H9 (cell line): ENCODE measurements around the gene FAM161A. TPM values are rescaled to one million over a fixed set of nuclear protein-coding genes. Genes with fewer than 3 reads are reported as not detected.
"Not testable (repeated sequence)": the region's sequence is repeated elsewhere in the genome, so short reads cannot be mapped to it uniquely, and the experiment has no call there.

ENCODE experiments used
- DNase-seq: peaks from one replicate; pipeline ENCODE4 v3.0.0-alpha.2; 2017
- H2AFZ ChIP-seq: one replicate; pipeline ENCODE4 v1.6.1; 2013; ENCODE audit warnings: mild to moderate bottlenecking, low read length, control low read depth, moderate library complexity
- H2AK5ac ChIP-seq: 2 replicates; pipeline ENCODE4 v1.6.1; 2013; ENCODE audit warnings: low read length, control low read depth, mixed read lengths; ENCODE audit not compliant: insufficient read length
- H2BK120ac ChIP-seq: one replicate; pipeline ENCODE4 v1.6.1; 2013; ENCODE audit warnings: low read depth, mild to moderate bottlenecking, low read length, control low read depth, inconsistent platforms; ENCODE audit not compliant: poor library complexity, severe bottlenecking
- H2BK12ac ChIP-seq: 2 replicates; pipeline ENCODE4 v1.6.1; 2013; ENCODE audit warnings: low read length, control low read depth, mixed read lengths, low read depth; ENCODE audit not compliant: insufficient read length
- H2BK15ac ChIP-seq: 2 replicates; pipeline ENCODE4 v1.6.1; 2013; ENCODE audit warnings: low read depth, low read length, control low read depth
- H2BK20ac ChIP-seq: one replicate; pipeline ENCODE4 v1.6.1; 2013; ENCODE audit warnings: low read depth, mild to moderate bottlenecking, low read length, control low read depth, inconsistent platforms; ENCODE audit not compliant: poor library complexity, severe bottlenecking
- H2BK5ac ChIP-seq: 2 replicates; pipeline ENCODE4 v1.6.1; 2013; ENCODE audit warnings: low read length, control low read depth, mixed read lengths; ENCODE audit not compliant: insufficient read length
- H3K14ac ChIP-seq: 2 replicates; pipeline ENCODE4 v1.6.1; 2013; ENCODE audit warnings: low read length, control low read depth; ENCODE audit not compliant: insufficient read depth
- H3K18ac ChIP-seq: 2 replicates; pipeline ENCODE4 v1.6.1; 2013; ENCODE audit warnings: low read depth, mild to moderate bottlenecking, mixed read lengths, low read length, control low read depth; ENCODE audit not compliant: insufficient read length
- H3K23ac ChIP-seq: 2 replicates; pipeline ENCODE4 v1.6.1; 2013; ENCODE audit warnings: low read length, control low read depth, mixed read lengths, low read depth; ENCODE audit not compliant: insufficient read length
- H3K23me2 ChIP-seq: 2 replicates; pipeline ENCODE4 v1.6.1; 2013; ENCODE audit warnings: low read depth, mild to moderate bottlenecking, mixed read lengths, low read length, control low read depth; ENCODE audit not compliant: insufficient read length, poor library complexity, severe bottlenecking
- H3K27ac ChIP-seq: 2 replicates; pipeline ENCODE4 v1.5.1; 2013; ENCODE audit warnings: low read length, control low read depth, mixed read lengths, low read depth; ENCODE audit not compliant: insufficient read length
- H3K27me3 ChIP-seq: 2 replicates; pipeline ENCODE4 v1.6.1; 2013; ENCODE audit warnings: low read length, control low read depth, inconsistent platforms; ENCODE audit not compliant: insufficient read depth
- H3K4ac ChIP-seq: 2 replicates; pipeline ENCODE4 v1.6.1; 2013; ENCODE audit warnings: low read depth, mild to moderate bottlenecking, control low read depth, inconsistent platforms, low read length, moderate library complexity
- H3K4me1 ChIP-seq: 2 replicates; pipeline ENCODE4 v1.6.1; 2013; ENCODE audit warnings: low read length, control low read depth, inconsistent platforms; ENCODE audit not compliant: insufficient read depth
- H3K4me2 ChIP-seq: 2 replicates; pipeline ENCODE4 v1.6.1; 2013; ENCODE audit warnings: low read length, control low read depth, mixed read lengths; ENCODE audit not compliant: insufficient read length, insufficient read depth
- H3K56ac ChIP-seq: 2 replicates; pipeline ENCODE4 v1.6.1; 2013; ENCODE audit warnings: low read depth, mild to moderate bottlenecking, mixed read lengths, low read length, control low read depth; ENCODE audit not compliant: insufficient read length
- H3K79me1 ChIP-seq: 2 replicates; pipeline ENCODE4 v1.6.1; 2013; ENCODE audit warnings: low read depth, mild to moderate bottlenecking, moderate library complexity, low read length, control low read depth, inconsistent platforms; ENCODE audit not compliant: insufficient read depth, poor library complexity, severe bottlenecking
- H3K79me2 ChIP-seq: 2 replicates; pipeline ENCODE4 v1.6.1; 2013; ENCODE audit warnings: low read length, control low read depth, inconsistent platforms; ENCODE audit not compliant: insufficient read depth
- H3K9ac ChIP-seq: 2 replicates; pipeline ENCODE4 v1.6.1; 2013; ENCODE audit warnings: low read length, control low read depth, mixed read lengths; ENCODE audit not compliant: insufficient read length; ENCODE audit errors: extremely low read depth
- H3K9me3 ChIP-seq: one replicate; pipeline ENCODE4 v1.6.1; 2013; ENCODE audit warnings: low read depth, low read length, inconsistent platforms; ENCODE audit not compliant: control insufficient read depth
- H3T11ph ChIP-seq: one replicate; pipeline ENCODE4 v1.6.1; 2013; ENCODE audit warnings: mild to moderate bottlenecking, low read length, control low read depth, inconsistent platforms
- H4K20me1 ChIP-seq: one replicate; pipeline ENCODE4 v1.6.1; 2013; ENCODE audit not compliant: control insufficient read depth, insufficient read length, insufficient read depth
- H4K5ac ChIP-seq: 2 replicates; pipeline ENCODE4 v1.6.1; 2013; ENCODE audit warnings: low read depth, mild to moderate bottlenecking, mixed read lengths, low read length, control low read depth; ENCODE audit not compliant: insufficient read length
- H4K8ac ChIP-seq: replicated peaks from 2 replicates; pipeline ENCODE4 v1.6.1; 2013; ENCODE audit warnings: low read length, control low read depth, mixed read lengths, low read depth; ENCODE audit not compliant: insufficient read length
- H4K91ac ChIP-seq: 2 replicates; pipeline ENCODE4 v1.6.1; 2013; ENCODE audit warnings: low read depth, mild to moderate bottlenecking, moderate library complexity, mixed read lengths, low read length, control low read depth; ENCODE audit not compliant: insufficient read length
- H3K27ac Mint-ChIP-seq, 3 experiments: 2 replicates in 2 of 3; 3 replicates in 1 of 3; pipeline ENCODE4 v1.8.0; 2020 to 2021; ENCODE audit warnings: mixed read lengths in 3 of 3, mild to moderate bottlenecking in 1 of 3, moderate library complexity in 1 of 3
- H3K27me3 Mint-ChIP-seq: 2 replicates; pipeline ENCODE4 v1.8.0; 2021; ENCODE audit warnings: low read depth, mild to moderate bottlenecking, moderate library complexity, mixed read lengths
- H3K36me3 Mint-ChIP-seq, 3 experiments: 2 replicates in 2 of 3; 3 replicates in 1 of 3; pipeline ENCODE4 v1.8.0; 2020 to 2021; ENCODE audit warnings: low read depth in 3 of 3, mixed read lengths in 3 of 3; ENCODE audit not compliant: insufficient read depth in 1 of 3
- H3K4me1 Mint-ChIP-seq, 2 experiments: 2 replicates each; pipeline ENCODE4 v1.8.0; 2020; ENCODE audit warnings: mixed read lengths in 2 of 2
- H3K4me3 Mint-ChIP-seq, 2 experiments: 2 replicates in 1 of 2; 3 replicates in 1 of 2; pipeline ENCODE4 v1.8.0; 2020 to 2021; ENCODE audit warnings: mild to moderate bottlenecking in 2 of 2, mixed read lengths in 2 of 2, moderate library complexity in 1 of 2
- H3K9me3 Mint-ChIP-seq, 2 experiments: 2 replicates in 1 of 2; 3 replicates in 1 of 2; pipeline ENCODE4 v1.8.0; 2020; ENCODE audit warnings: mild to moderate bottlenecking in 2 of 2, mixed read lengths in 2 of 2, moderate library complexity in 1 of 2
- CTCF ChIP-seq: fragments of 200-600 bp; sonication (generic); conservative IDR thresholded peaks from 3 replicates; pipeline ENCODE4 v1.8.0; 2021; ENCODE audit warnings: antibody characterized with exemption, mild to moderate bottlenecking
- WGBS: extraction: QIAGEN DNeasy Blood & Tissue Kit; methylation state at CpG from one replicate; pipeline ENCODE4 v1.1.7; 2013; ENCODE audit warnings: missing lambda C conversion rate, low lambda C conversion rate, mixed read lengths; ENCODE audit not compliant: insufficient read length; ENCODE audit errors: extremely low coverage; 5-methylcytosine and 5-hydroxymethylcytosine counted together
- total RNA-seq: library from RNA; stranded (reverse); gene quantifications from 2 replicates; pipeline ENCODE4 v1.2.1, GENCODE V29; 2021

Gene FAM161A
- total RNA-seq, 1 experiment from 2014 or later, result 15.8 TPM

- Mint-ChIP-seq H3K9me3 (no peaks in the 10 kb centered on the region), H3K4me3 (no peak overlapping the region), H3K4me1 (0 out of 4 replicates have a peak, but pooled peaks cover 0 to 2% of the 10 kb centered on the region in 2 experiments), H3K27me3 (no peaks in the 10 kb centered on the region; the same call in 1 of the 2 replicates), H3K36me3 (no peaks in the 10 kb centered on the region), H3K27ac (no peak overlapping the region)
- H3K18ac ChIP-seq, result no peak overlapping the region
- H2BK20ac ChIP-seq, result no peak overlapping the region
- H3K4me2 ChIP-seq, result no peak overlapping the region
- no peaks in the 10 kb centered on the region for H3K9me3 ChIP-seq
- no peak for DNase-seq
- no peak overlapping the region for H4K91ac ChIP-seq
- no peak overlapping the region for H3K14ac ChIP-seq
- H3K23me2 ChIP-seq, result no peaks in the 10 kb centered on the region
- no peak for TF ChIP-seq CTCF
- no peaks in the 10 kb centered on the region for H4K20me1 ChIP-seq
- H3K23ac ChIP-seq, result no peak overlapping the region
- no peak overlapping the region for H3T11ph ChIP-seq
- H3K27me3 ChIP-seq, result no peaks in the 10 kb centered on the region
- H3K4ac ChIP-seq, result no peak overlapping the region
- H2BK12ac ChIP-seq, result no peak overlapping the region
- no peak overlapping the region for H4K5ac ChIP-seq
- H2BK120ac ChIP-seq, result no peak overlapping the region
- H3K56ac ChIP-seq, result no peak overlapping the region
- no peak overlapping the region for H3K9ac ChIP-seq
- H3K79me1 ChIP-seq, result no peaks in the 10 kb centered on the region
- no peak overlapping the region for H3K27ac ChIP-seq
- no peaks in the 10 kb centered on the region for H3K79me2 ChIP-seq
- no peak overlapping the region for H2AFZ ChIP-seq
- H4K8ac ChIP-seq, result no peak overlapping the region
- no peaks in the 10 kb centered on the region for H3K4me1 ChIP-seq
- no peak overlapping the region for H2AK5ac ChIP-seq
- no peak overlapping the region for H2BK15ac ChIP-seq
- H2BK5ac ChIP-seq, result no peak overlapping the region
- no CpG with 5 or more reads among the region's 6 CpGs for WGBS
These were observed 39.2 kb downstream of the FAM161A start for GRCh38 chr2:61814539-61815160.

GRCh38 chr2:61813314-61813713, 40.5 kb downstream of the FAM161A start:
- not testable (repeated sequence) for H2AFZ ChIP-seq, H3K23me2 ChIP-seq, H3K14ac ChIP-seq, H3K27me3 ChIP-seq, H3K4me3 Mint-ChIP-seq, H2BK20ac ChIP-seq, H3K18ac ChIP-seq, H3K23ac ChIP-seq, H3K27ac ChIP-seq, H3K27me3 Mint-ChIP-seq, H3K9ac ChIP-seq, H3K4me2 ChIP-seq, H3K4me1 ChIP-seq, H3K4me1 Mint-ChIP-seq, H3K36me3 Mint-ChIP-seq, H4K20me1 ChIP-seq, H3K27ac Mint-ChIP-seq, H3K9me3 ChIP-seq, H2AK5ac ChIP-seq, H3K4ac ChIP-seq, H2BK15ac ChIP-seq, H3K79me1 ChIP-seq, H2BK120ac ChIP-seq, DNase-seq, H3K79me2 ChIP-seq, H3K56ac ChIP-seq, H3T11ph ChIP-seq, H2BK5ac ChIP-seq, H2BK12ac ChIP-seq, H4K91ac ChIP-seq, H4K5ac ChIP-seq, H4K8ac ChIP-seq, H3K9me3 Mint-ChIP-seq
- WGBS, result no CpG with 5 or more reads among the region's 3 CpGs
